GM18526 (cell line): ENCODE results near the gene PLIN4.

Experiments used
- POLR2A ChIP-seq: IDR thresholded peaks from 3 replicates; pipeline ENCODE4 v1.6.1; 2011; ENCODE audit not compliant: insufficient read length; ENCODE audit errors: extremely low read depth

PLIN4 gene, protein sequence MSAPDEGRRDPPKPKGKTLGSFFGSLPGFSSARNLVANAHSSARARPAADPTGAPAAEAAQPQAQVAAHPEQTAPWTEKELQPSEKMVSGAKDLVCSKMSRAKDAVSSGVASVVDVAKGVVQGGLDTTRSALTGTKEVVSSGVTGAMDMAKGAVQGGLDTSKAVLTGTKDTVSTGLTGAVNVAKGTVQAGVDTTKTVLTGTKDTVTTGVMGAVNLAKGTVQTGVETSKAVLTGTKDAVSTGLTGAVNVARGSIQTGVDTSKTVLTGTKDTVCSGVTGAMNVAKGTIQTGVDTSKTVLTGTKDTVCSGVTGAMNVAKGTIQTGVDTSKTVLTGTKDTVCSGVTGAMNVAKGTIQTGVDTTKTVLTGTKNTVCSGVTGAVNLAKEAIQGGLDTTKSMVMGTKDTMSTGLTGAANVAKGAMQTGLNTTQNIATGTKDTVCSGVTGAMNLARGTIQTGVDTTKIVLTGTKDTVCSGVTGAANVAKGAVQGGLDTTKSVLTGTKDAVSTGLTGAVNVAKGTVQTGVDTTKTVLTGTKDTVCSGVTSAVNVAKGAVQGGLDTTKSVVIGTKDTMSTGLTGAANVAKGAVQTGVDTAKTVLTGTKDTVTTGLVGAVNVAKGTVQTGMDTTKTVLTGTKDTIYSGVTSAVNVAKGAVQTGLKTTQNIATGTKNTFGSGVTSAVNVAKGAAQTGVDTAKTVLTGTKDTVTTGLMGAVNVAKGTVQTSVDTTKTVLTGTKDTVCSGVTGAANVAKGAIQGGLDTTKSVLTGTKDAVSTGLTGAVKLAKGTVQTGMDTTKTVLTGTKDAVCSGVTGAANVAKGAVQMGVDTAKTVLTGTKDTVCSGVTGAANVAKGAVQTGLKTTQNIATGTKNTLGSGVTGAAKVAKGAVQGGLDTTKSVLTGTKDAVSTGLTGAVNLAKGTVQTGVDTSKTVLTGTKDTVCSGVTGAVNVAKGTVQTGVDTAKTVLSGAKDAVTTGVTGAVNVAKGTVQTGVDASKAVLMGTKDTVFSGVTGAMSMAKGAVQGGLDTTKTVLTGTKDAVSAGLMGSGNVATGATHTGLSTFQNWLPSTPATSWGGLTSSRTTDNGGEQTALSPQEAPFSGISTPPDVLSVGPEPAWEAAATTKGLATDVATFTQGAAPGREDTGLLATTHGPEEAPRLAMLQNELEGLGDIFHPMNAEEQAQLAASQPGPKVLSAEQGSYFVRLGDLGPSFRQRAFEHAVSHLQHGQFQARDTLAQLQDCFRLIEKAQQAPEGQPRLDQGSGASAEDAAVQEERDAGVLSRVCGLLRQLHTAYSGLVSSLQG (N-terminal part only)

DNA sequence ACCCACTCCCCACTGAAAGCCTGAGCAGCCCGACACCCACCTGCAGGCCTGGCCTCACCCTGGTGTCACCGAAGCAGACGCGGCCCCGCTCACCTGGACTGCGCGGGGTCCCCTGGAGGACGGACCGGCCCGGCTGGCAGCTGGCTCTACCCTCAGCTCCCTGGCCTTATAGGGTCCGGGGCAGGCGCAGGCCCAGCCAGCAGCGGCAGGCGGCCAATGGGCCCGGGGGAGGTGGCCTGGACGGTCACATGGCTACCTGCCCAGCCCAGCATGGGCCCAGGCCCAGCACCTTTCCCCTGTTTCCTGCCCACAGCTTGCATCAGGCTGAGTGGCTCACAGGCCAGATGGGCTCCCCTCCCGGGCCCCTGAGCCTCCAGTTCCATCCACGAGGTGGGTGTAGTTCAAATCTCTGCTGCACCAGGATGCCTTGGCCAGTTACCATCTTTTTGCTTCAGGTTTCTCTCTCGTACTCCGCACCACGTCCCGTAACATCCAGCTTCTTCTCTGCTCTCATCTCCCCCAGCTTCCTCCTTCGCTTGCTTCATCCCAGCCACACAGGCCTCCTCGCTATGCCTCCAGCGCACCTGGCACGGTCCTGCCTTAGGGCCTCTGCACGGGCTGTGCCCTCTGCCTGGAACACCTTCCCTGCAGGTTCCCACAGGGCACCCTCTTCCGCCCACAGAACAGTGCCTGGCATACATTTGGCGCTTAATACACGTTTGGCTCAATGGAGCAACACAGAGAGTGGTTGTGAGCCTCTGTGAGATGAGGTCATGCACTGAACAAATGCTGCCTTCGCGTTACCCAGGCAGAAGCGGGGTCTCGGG is at the start of gene PLIN4:
PLIN4 (minus strand) TSS at position 142 of the 827 bp plus-strand sequence. CDS start 214 bp downstream, outside the sequence.
- no peak for TF ChIP-seq POLR2A

GRCh38 chr19:4567584-4568071 is 49.3 kb upstream of the PLIN4 start:
- no peak for TF ChIP-seq POLR2A

GRCh38 chr19:4566402-4567051 is 48.2 kb upstream of the PLIN4 start:
- TF ChIP-seq POLR2A = no peak

DNA sequence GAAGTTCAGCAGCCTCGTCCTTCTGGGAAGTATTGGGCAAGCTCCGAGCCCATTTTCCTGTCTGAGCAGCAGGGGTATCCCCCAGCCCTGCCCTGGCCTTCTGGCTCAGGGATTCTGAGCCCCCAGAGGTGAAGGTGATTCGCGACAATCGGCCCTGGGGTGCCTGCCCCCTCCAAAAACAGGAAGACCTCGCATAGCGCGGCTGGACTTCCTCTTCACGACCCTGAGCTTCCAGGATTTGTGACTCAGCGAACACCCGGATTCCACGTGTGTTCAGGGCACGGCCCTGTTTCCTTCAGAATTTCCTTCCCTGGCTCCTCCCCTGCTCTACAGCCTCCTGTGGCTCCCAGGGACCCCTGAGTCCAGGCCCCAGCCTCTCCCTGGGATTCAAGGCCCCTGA is 41.3 kb upstream of the PLIN4 start, which contains the start of gene SEMA6B:
SEMA6B (minus strand) TSS at position 116 of the 400 bp plus-strand sequence. CDS start 1,227 bp downstream, outside the sequence.
- no peak for TF ChIP-seq POLR2A

DNA sequence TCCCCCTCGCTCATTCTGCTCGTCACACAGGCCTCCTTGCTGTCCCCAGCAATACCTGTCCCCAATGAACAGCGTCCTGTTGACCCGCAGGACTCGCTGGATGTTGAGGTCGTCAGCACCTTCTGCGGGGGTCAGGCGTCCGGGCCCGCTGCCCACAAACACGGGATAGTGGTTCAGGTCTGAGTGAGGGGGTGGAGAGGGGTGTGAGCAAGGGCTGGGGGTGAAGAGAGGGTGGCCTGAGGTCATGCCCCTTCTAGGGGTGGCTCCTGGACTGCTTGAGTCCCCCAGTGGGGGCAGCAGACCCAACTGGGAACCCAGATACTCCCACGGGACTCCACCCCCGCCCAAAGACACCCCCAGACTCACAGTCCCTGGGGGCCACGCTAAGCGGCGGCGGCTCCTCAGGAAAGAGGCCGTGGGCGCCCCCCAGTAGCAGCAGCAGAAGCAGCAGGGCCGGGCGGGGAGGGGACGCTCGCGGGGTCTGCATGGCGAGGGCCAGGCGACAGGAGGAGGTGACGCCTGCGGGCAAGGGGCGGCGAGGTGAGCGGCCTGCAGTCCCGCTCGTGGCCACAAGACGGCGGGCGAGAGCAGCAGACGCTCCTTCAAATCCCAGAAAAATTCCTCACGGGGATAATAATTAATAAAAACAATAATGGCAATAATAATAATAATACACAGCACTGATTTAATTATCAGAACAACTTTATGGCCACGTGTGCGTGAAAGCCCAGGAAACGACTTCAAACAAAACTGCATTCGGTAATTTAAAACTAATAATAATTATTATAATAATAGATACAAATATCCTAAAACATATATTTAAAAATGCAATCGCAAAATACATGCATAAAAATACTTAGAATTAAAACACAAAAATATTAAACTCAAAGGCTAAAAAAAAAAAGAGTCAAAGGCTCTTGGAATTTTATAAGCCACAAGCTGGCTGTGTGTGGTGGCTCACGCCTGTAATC is 40.0 kb upstream of the PLIN4 start:
- TF ChIP-seq POLR2A = no peak

- TF ChIP-seq POLR2A = no peak
Observed at GRCh38 chr19:4557144-4557970, 39.1 kb upstream of the PLIN4 start.

DNA sequence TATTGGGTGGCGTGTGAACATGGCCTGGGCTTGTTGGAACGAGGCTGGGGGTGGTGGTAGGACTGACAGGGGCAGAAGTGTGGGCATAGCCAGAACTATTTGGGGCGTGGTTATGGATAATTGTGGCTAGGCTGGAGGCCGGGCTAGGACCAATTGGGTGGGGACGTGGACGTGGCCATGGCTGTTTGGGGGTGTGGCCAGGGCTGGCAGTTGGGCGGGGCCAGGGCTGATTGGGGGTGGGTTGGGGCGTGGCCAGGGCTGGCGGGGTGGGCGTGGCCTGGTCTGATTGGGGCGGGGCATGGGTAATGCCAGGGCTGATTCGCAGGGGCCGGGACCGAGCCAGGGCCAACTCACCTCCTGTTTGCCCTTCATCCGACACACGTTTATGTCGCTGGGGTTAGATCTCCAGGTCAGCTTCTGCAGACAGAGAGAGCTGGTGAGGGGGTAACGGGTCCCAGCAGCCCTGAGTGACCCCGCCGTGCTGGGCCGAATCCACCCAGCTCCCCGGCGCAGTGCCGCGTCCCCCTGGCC is 38.4 kb upstream of the PLIN4 start:
- TF ChIP-seq POLR2A = no peak

DNA sequence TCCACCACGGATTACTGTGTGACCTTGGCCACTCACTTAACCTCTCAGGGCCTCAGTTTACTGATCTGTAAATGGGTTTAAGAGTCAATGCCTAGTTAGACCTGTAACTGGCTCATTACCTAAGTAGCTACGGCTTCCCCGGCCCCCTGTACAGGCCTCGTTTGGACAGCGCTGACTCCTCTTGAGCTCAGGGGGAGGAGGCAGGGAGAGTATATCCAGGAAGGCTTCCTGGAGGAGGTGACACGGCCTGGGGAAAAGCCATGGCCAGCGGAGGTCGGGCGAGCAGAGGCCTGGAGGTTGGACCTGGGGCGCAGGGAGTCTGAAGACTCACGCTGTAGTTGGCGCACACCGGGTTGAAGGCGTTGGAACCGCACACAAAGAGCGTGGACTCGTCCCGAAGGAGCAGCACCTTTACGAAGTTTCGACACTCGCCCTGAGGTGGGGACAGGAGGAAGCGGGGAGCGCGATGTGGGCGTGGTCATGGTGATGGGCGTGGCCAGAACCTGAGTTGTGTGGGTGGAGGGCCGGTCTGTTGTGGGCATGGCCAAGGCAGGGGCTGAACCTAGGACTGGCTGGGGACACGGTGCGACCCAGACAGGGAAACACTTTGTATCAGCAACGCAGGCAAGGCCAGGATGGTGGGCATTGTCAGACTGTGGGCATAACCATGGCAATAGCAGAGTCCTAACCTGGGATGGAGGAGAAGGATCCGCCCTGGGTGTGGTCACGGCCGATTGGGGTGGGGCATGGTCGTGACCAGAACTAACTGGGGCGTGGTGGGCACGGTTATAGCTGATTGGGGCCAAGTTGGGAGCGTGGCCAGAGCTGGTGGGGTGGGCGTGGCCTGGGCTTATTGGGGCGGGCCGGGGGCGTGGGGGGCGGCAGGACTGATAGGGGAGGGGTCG is 37.6 kb upstream of the PLIN4 start:
- no peak for TF ChIP-seq POLR2A

GRCh38 chr19:4554717-4555116 is 36.4 kb upstream of the PLIN4 start:
- no peak for TF ChIP-seq POLR2A

DNA sequence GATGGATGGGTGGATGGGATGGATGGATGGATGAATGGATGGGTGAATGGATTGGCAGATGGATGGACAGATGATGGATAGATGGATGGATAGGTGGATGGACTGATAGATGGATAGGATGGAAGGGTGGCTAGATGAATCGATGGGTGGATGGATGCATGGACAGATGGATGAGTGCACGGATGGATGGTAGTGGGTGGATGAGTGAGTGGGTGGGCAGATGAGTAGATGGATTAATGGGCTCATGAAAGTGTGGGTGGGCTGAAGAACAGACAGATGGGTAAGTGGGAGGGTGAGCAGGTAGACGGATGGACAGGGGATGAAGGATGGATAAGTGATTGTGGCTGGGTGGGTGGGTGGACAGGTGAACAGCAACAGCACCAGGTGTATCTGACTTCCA is 35.5 kb upstream of the PLIN4 start:
- no peak for TF ChIP-seq POLR2A

GRCh38 chr19:4553092-4553695 is 34.9 kb upstream of the PLIN4 start:
- TF ChIP-seq POLR2A = no peak
